GM12872 (cell line): Measurements from ENCODE around the gene CHMP1B.

Experiments used
- CTCF ChIP-seq: IDR thresholded peaks from 3 replicates; pipeline ENCODE4 v1.5.1; 2011; ENCODE audit warnings: low read depth, mild to moderate bottlenecking, low read length, moderate library complexity; ENCODE audit not compliant: insufficient read depth

Gene CHMP1B

GRCh38 chr18:11851146-11851805 is at the start of gene CHMP1B:
CHMP1B (plus strand) TSS chr18:11851413; CDS start chr18:11851512, 99 bp downstream.
- TF ChIP-seq CTCF, result no peak

GRCh38 chr18:11801573-11801972 is 49.6 kb upstream of the CHMP1B start:
- TF ChIP-seq CTCF, result no peak

- no peak for TF ChIP-seq CTCF
Measured at GRCh38 chr18:11802158-11802557, 49.1 kb upstream of the CHMP1B start.

GRCh38 chr18:11802586-11802985 is 48.6 kb upstream of the CHMP1B start:
- TF ChIP-seq CTCF, result no peak

- no peak for TF ChIP-seq CTCF
Measured at GRCh38 chr18:11807233-11807632, 44.0 kb upstream of the CHMP1B start.

GRCh38 chr18:11808001-11808855 is 43.0 kb upstream of the CHMP1B start:
- TF ChIP-seq CTCF, result no peak

GRCh38 chr18:11809895-11810294 is 41.3 kb upstream of the CHMP1B start:
- no peak for TF ChIP-seq CTCF
